Left forelimb (tissue), 1 donor: ENCODE measurements around the gene FARSA.
"Not testable (repeated sequence)": the region's sequence is repeated elsewhere in the genome, so short reads cannot be mapped to it uniquely, and the experiment has no call there.

Experiments used
- DNase-seq: peaks from one replicate; pipeline ENCODE4 v3.0.0-alpha.2; 2018; ENCODE audit warnings: low spot score

The FARSA gene

DNA sequence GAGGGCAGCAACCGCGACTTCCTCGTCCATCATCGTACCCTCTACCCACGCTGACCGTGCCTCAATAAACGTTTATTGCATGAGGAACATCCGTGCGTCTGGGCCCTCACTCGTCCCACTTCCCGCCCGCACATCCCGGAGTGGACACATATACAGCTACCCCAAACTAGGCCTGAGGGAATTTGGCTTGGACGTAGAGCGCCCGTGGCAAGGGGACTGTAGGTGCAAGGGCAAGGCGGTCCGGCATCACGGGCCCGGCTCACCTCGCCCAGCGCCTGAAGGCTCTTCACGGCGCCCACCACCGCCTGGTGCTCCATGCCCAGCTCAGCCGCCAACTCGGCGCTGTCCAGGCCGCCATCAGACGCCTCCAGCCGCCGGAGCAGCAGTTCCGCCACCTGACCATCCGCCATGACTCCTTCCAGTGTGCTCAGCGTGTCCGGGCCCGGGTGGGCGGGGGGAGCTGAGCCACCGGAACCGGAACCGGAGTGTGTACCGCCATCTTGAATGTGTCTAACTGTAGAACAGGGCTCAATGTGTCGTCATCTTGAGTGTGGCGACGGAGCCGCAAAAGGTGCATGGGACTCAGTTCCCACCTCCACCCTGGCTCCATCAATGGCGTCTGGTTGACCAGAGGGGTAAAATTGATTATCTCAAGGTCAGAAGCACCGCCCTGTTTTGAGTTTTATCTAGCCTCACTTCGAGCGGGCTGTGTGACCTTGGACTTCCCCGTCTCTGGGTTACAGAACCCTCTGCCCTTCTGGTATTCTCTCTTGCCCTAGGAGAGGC, at the start of gene FARSA:
Gene FARSA (minus strand): TSS at position 425 of the 786 bp plus-strand sequence. CDS start 15 bp downstream, at position 410.
- DNase-seq: peak; percentile 97

DNA sequence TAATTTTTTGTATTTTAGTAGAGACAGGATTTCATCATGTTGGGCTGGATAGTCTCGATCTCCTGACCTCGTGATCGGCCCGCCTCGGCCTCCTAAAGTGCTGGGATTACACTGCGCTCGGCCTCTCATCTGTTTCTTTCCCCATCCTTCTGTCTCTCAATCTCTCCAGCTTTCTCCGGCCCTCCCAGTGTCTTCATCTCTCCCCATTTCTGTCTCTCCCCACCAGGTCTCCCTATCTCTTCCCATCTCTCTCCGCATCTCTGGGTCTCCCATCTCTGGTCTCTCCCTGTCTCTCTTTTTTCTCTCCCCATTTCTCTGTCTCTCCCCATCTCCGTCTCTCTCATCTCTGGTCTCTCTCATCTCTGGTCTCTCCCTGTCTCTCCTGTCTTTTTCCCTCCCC, 49.6 kb upstream of the FARSA start:
- no peak for DNase-seq

DNA sequence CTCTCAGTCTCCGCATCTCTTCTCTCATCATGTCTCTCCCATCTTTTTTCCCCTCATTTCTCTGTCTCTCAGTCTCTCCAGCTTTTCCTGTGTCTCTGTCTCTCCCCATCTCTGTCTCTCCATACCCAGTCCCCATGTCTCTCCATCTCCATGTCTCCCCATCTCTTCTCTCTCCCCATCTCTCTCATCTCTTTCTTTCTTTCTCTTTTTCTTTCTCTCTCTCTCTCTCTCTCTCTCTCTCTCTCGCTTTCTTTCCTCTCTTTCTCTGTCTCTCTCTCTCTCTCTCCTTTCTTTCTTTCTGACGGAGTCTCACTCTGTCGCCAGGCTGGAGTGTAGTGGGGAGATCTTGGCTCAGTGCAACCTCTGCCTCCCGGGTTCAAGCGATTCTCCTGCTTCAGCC, 49.1 kb upstream of the FARSA start:
- no peak for DNase-seq

DNA sequence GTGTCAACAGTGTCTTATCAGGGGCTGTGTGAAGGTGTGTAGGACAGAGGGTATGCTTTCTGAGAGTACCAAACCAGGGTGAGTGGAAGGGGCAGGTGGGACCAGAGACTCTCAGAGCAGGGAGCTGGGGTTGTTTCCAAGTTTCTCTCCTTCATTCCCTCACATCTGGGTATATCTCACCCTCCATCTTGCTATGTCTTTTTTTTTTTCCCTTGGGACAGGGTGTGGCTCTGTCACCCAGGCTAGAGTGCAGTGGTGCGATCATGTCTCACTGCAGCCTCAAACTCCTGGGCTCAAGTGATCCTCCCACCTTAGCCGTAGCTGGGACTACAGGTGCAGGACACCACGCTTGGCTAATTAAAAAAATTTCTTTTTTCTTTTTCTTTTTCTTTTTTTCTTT, 46.5 kb upstream of the FARSA start:
- no peak for DNase-seq

DNA sequence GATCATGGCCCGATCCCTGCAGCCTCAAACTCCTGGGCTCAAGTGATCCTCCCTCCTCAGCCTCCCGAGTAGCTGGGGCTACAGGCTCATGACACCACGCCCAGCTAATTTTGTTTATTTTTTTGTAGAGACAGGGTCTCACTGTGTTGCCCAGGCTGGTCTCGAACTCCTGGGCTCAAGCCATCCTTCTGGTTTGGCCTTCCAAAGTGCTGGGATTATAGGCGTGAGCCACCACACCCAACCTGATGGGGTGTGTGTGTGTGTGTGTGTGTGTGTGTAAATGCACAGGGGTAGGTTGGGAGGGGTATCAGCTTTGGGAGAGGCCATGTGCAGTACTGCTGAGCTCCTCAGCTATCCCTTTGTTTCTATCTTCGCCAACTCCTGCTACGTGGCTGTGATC, 42.6 kb upstream of the FARSA start:
- not testable (repeated sequence) for DNase-seq

DNA sequence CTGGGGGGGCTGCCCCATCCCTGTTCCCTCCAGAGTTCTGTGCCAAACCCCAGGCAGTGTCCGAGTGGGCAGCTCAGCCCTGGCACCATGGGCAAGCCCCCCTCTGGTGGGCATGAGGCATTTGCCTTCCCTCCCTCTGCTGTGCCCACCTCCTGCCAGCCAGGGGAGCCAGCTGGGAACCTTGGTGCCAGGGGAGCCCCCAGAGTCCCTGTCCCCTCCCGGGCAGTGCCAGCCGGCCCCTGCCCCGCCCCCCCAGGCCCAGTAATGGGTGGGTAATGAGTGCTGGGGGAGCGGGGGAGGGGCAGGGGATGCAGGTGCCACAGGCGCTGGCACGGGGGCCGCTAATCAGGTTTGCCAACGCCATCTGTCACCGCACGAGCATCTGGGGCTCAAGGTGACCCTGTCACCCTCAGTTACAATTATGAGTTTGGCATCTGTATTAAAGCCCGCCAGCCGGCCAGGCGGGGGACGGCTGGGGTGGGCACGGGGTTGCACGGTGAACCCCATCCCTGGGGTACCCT, 41.8 kb upstream of the FARSA start:
- no peak for DNase-seq

DNA sequence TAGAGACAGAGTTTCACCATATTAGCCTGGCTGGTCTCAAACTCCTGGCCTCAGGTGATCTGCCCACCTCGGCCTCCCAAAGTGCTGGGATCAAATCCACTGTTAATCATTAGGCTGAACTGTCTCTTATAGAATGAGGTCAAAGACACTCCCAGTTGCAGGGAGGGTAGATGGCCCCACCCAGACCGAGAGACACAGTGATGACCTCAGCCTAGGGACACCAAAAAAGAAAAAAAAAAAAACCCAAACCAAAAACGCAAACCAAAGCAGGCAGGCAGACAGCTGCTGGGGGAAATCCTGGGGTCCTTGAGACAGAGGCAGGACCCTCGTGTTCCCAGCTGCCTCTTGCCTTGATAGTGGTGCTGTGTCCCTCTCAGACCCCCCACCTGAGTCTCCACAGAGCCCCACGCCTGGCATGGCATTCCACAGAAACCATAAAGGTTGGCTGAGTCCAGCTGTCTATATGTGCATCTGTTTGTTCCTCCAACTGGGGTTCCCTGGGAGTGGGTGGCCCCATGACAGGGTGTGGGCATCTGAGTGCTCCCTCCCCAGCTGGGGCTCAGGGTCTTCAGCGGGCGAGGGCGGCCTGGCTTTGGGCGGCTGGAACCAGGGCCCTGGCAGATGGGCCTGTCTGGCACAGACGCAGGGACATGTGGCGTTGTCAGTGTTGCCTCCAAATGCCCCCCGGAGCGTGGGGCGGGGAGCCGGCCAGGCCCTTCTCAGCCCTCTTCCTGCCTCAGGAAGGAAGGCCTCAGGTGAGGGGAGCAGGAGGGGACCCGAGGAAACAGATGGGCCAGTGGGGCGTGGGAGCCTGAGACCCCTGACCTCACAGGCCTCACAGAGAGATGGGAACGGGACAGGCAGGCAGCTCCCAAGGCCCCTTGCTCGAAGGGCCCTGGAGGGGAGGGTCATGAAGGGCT, 41.0 kb upstream of the FARSA start:
- DNase-seq: no peak

DNA sequence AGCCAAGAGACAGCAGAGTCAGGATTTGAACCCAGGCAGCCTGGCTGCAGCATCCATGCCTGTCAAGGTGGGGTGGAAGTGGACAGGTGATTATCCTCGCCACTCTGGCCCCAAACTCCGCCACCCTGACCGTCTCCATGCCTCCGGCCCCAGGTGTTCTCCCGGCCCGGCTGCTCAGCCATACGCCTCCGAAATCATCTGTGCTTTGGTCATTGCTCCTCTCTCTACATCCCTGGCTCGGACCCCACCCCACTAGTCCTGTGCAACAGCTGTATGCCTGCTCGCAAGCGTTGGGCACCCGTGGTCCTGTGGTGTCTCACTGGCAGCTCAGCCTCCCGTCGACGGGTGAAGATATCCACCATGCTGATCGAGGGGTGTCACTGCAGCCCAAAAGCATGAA, 39.7 kb upstream of the FARSA start:
- no peak for DNase-seq

DNA sequence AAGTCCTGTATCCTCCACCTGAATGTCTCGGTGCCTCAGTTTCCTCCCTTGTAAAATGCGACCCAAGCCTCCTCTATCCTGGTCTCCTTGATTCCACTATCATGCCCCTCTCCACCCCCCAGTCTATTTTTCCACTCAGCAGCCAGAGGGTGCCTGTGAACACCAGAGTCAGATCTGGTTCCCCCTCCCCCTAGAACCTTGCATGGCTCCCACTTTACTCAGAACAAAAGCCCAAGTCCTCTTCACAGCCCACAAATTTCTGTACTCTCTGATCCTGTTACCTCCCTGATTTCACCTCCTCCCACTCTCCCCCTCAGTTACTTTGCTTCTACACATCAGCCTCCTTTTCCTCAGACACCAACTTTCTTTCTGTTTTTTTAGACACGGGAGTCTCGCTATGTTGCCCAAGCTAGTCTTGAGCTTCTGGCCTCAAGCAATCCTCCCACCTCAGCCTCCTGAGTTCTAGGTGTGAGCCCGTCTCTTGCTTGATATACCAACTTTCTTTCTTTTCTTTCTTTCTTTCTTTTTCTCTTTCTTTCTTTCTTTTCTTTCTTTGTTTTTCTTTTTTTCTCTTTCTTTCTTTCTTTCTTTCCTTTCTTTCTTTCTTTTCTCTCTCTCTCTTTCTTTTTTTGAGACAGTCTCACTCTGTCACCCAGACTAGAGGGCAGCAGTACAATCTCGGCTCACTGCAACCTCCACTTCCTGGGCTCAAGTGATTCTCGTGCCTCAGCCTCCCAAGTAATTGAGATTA, 36.7 kb upstream of the FARSA start:
- DNase-seq: no peak

DNA sequence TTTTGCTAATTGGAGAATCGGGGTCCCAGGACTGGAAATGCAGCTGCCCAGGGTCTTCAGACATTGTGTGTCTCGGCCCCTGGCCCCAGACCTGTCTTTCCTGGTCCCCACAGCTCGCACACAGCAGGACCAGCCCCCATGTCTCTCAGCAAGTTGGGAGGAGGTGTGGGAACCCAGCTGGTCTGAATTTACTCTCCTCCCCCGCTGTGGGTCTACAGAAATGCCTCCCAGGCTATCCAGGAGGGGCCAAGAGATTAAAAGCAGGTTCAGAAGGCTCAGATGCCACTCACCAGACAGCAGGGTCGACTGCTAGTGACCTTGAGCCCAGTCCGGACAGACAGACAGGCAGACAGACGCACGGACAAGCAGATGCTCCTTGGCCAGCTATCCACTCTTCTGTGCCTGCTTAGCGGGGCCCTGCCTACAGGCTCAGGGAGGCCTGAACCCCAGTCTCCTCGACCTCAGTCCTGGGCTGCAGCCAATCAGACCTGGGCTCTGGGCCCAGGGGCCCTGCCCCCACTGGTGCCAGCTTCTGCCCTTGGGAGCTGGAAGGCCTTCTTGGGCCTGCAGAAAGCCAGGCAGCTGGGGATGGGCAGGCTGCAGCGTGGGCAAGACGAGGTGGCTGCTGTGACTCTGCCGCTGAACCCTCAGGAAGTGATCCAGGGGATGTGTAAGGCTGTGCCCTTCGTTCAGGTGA, 35.9 kb upstream of the FARSA start, which contains the start of gene DAND5:
Gene DAND5 (plus strand): TSS at position 285 of the 697 bp plus-strand sequence. CDS start 85 bp downstream, at position 370.
- DNase-seq: no peak

DNA sequence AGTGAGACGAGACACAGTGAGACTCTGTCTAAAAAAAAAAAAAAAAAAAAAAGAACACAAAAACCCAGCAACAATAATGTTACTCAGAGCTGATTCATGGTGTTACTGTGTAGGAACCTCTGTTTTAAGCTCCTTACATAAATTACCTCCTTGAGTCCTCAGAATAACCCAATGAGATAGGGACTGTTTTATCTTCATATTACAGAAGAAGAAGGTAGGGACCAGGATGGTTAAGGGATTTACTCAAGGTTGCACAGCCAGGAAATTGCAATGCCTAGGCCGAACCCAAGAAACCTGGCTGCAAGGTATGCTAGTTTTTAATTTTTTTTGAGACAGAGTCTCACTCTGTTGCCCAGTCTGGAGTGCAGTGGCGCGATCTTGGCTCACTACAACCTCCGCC, 34.4 kb upstream of the FARSA start:
- no peak for DNase-seq

DNA sequence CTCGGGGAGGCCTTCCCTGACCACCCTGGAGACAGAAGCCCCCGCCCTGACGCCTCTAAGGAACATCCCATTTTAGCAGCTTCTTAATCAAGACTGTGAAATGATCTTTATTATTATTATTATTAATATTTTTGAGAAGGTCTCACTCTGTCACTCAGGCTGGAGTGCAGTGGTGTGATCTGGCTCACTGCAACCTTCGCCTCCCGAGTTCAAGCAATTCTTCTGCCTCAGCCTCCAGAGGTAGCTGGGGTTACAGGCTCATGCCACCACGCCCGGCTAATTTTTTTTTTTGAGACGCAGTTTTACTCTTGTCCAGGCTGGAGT, 32.3 kb upstream of the FARSA start:
- no peak for DNase-seq

DNA sequence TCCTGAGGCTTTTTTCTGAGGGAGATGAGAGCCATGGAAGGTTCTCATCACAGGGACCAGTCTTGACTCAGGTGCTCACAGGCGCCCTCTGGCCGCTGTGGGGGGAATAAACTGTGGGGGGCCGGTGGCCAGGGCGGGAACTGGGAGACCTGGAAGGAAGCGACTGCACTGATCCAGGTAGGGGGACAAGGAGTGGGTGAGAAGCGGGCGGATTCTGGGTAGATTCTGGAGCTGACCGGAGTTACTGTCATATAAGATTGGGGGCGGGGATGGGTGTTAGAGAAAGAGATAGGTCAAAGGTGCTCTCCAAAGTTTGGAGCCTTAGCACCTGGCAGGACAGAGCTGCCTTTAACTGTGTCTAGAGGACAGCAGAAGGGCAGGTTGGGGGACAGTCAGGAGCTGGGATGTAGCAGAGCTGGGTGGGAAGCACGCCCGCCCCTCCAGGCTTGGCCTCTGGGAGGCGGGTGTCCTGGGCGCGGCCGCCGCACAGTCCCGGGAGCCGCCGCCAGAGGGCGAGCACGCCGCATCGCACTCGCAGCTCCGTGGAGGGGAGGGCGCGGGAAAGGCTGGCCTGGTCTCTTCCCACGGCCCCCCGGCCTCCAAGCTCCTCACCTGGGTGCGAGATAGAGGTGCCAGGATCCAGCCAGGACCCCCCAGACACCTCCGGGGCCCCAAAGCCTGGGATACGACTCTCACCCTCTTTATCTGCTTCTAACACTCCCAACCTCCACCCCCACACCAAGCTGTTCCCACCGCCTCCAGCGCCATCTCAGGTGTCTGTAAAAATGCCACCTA, 31.7 kb upstream of the FARSA start:
- peak; percentile 89 for DNase-seq

DNA sequence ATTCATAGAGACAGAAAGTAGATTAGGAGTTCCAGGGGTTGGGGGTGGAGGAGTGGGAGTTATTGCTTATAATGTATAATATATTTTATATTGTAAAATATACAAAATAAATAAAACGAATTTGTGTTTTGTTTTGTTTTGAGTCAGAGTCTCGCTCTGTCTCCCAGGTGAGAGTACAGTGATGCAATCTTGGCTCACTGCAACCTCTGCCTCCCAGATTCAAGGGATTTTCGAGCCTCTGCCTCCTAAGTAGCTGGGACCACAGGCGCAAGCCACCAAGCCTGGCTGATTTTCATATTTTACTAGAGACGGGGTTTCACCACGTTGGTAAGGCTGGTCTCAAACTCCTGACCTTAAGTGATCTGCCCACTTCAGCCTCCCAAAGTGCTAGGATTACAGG, 26.0 kb upstream of the FARSA start:
- no peak for DNase-seq

DNA sequence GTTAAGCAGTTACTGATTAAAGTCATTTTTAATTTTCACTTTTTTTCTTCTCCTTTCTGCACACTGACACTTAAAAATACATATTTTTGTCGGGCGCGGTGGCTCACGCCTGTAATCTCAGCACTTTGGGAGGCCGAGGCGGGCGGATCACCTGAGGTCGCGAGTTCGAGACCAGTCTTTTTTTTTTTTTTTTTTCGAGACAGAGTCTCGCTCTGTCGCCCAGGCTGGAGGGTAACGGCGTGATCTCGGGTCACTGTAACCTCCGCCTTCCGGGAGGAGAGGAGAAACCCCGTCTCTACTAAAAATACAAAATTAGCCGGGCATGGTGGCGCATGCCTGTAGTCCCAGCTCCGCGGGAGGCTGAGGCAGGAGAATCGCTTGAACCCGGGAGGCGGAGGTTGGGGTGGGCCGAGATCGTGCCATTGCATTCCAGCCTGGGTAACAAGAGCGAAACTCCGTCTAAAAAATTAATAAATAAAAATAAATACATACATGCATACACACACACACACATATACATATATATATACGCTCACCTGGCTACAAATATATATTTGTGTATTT, 24.0 kb upstream of the FARSA start:
- DNase-seq: not testable (repeated sequence)

DNA sequence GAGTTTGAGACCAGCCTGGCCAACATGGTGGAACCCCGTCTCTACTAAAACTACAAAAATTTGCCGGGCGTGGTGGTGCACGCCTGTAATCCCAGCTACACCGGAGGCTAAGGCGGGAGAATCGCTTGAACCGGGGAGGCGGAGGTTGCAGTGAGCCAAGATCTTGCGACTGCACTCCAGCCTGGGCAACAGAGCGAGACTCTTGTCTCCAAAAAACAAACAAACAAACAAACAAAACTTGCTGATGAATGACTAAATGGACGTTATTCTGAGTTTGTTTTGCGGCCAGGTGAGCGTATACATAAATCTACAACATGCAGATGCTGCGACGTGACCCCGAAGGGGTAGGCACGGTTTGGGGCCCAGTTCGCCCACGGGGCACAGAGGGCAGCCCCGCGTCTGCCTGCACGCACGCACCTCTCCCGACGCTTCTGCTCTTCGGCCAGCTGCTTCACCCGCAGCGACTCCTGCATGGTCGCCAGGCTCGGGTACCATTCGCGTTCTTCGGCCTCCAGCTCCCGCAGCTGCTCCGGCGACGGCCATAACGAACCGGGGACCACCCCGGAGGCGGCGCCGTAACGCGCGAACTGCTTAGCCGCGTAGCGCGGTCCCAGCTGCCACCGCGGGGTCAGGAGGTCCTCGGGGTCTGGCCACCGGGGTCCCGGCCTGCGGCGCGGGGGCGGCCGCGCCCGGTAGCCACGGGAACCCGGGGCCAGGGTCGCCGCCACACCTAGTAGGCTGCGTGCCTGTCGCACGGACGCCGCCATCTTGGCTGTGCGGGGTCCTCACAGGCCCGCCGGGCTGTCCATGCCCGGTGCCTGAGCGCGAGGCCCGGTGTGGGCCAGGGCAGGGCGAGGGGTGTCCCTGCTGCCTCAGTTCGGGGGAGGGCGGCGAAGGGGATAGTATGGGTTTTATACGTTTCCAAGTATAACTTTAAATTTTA, 23.2 kb upstream of the FARSA start, which contains the start of gene GADD45GIP1:
Gene GADD45GIP1 (minus strand): TSS at position 778 of the 943 bp plus-strand sequence. CDS start 11 bp downstream, at position 767.
- DNase-seq: peak; percentile 90

DNA sequence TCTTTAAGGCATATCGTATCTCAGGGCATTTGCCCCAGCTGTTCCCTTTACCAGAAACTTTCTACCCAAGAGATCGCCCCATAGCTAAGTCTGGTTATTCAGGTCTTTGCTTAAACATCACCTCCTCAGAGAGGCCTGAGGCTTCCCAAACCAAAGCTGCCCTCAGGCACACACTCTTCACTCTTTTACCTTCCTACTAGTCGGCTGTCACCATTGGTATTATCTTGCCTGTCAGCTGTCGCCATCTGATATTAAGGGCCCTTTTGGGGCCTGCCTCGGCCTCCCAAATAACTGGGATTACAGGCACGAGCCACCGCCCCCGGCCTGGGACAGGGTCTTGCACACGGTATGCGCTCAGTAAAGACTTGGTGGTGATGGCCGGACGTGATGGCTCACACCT, 22.5 kb upstream of the FARSA start:
- no peak for DNase-seq

DNA sequence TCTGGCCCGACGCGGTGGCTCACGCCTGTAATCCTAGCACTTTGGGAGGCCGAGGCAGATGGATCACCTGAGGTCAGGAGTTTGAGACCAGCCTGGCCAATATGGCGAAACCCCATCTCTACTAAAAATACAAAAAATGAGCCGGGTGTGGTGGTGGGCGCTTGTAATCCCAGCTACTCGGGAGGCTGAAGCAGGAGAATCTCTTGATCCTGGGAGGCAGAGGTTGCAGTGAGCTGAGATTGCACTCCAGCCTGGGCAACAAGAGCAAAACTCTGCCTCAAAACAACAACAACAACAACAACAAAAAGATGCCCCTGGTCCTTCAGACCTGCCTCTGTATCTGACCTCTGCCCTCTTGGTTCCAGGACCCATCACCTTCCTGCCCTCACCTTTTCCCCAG, 22.1 kb upstream of the FARSA start:
- not testable (repeated sequence) for DNase-seq

DNA sequence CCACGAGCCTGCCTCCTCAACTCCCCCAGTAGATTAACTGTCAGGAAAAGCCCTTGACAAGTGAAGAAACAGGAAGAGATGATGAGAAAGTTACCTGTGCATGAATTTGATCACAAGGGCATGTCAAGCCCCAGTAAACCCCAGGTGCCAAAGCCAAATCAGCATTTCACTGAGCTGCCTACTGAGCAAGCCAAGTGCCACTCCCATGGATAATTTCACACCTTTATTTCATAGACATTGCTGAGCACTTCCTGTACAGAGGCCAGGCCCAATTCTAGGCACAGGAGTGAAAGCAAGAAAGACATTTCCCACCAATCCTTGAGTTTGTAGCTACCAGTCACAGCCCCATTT, 21.1 kb upstream of the FARSA start:
- DNase-seq: no peak
